PC-3 (cell line): ENCODE data around the gene RRH. TPM values are rescaled to one million over a fixed set of nuclear protein-coding genes. Genes with fewer than 3 reads are reported as not detected.

ENCODE experiments used
- ATAC-seq: fragments of 200-7000 bp; cut with Tn5 transposase; 2 replicates; pipeline ENCODE4 v1.9.1; 2020; ENCODE audit warnings: mild to moderate bottlenecking, moderate library complexity
- BruUV-seq: library from RNA; stranded (reverse); fragments of 400-500 nt; replicated peaks from 2 replicates; lab custom pipeline; 2021; lab: Mats Ljungman, UMichigan
- CTCF ChIA-PET: fragments of 300-600 bp; sonication (Branson Sonifier 250); formaldehyde crosslinking; loops from one replicate; lab custom pipeline; 2022; ENCODE audit warnings: antibody characterized with exemption; lab: Charles Lee
- POLR2A ChIA-PET: fragments of 300-600 bp; sonication (Branson Sonifier 250); formaldehyde crosslinking; loops from one replicate; lab custom pipeline; 2022; ENCODE audit warnings: antibody characterized with exemption; ENCODE audit not compliant: unreplicated experiment; lab: Charles Lee
- DNase-seq: peaks from one replicate; pipeline ENCODE4 v3.0.0-alpha.2; 2015
- H2AFZ ChIP-seq: fragments of 300-600 bp; sonication (generic); 2 replicates; pipeline ENCODE4 v1.6.0; 2016; ENCODE audit warnings: antibody characterized with exemption, low read length
- H3F3A ChIP-seq: fragments of 300-600 bp; sonication (generic); one replicate; pipeline ENCODE4 v1.6.0; 2017; ENCODE audit warnings: antibody characterized with exemption, low read length, control low read depth, mild to moderate bottlenecking; ENCODE audit not compliant: unreplicated experiment
- H3K27ac ChIP-seq: fragments of 300-600 bp; sonication (generic); 2 replicates; pipeline ENCODE4 v1.5.1; 2016; ENCODE audit warnings: mild to moderate bottlenecking, low read length
- H3K27me3 ChIP-seq: fragments of 300-600 bp; sonication (generic); 2 replicates; pipeline ENCODE4 v1.6.1; 2016; ENCODE audit warnings: low read length, mixed read lengths
- H3K36me3 ChIP-seq: fragments of 300-600 bp; sonication (generic); 2 replicates; pipeline ENCODE4 v1.6.1; 2016; ENCODE audit warnings: low read depth, mixed run types, low read length, mixed read lengths
- H3K4me1 ChIP-seq: fragments of 300-600 bp; sonication (generic); 2 replicates; pipeline ENCODE4 v1.5.1; 2016; ENCODE audit warnings: low read length; ENCODE audit not compliant: insufficient read depth
- H3K4me2 ChIP-seq: fragments of 300-600 bp; sonication (generic); 2 replicates; pipeline ENCODE4 v1.6.0; 2016; ENCODE audit warnings: low read length
- H3K4me3 ChIP-seq: fragments of 300-600 bp; sonication (generic); 2 replicates; pipeline ENCODE4 v1.5.1; 2016; ENCODE audit warnings: mild to moderate bottlenecking, low read length, mixed read lengths
- H3K79me2 ChIP-seq: fragments of 300-600 bp; sonication (generic); 2 replicates; pipeline ENCODE4 v1.6.1; 2017; ENCODE audit warnings: low read length, mixed read lengths
- H3K9ac ChIP-seq: fragments of 300-600 bp; sonication (generic); 2 replicates; pipeline ENCODE4 v1.6.0; 2016; ENCODE audit warnings: mild to moderate bottlenecking, low read length
- H3K9me2 ChIP-seq: fragments of 300-600 bp; sonication (generic); replicated peaks from 2 replicates; pipeline ENCODE4 v1.6.1; 2016; ENCODE audit warnings: mixed run types, low read length, mixed read lengths
- H3K9me3 ChIP-seq: fragments of 300-600 bp; sonication (generic); 2 replicates; pipeline ENCODE4 v1.6.1; 2016; ENCODE audit warnings: low read length, mixed read lengths
- H4K20me1 ChIP-seq: fragments of 300-600 bp; sonication (generic); 2 replicates; pipeline ENCODE4 v1.6.1; 2016; ENCODE audit warnings: low read length, mixed read lengths
- CTCF ChIP-seq: fragments of 300-600 bp; sonication (generic); conservative IDR thresholded peaks from 2 replicates; pipeline ENCODE4 v1.5.1; 2017; ENCODE audit warnings: antibody characterized with exemption, low read depth, mild to moderate bottlenecking, low read length
- EZH2 ChIP-seq: fragments of 300-600 bp; sonication (generic); IDR thresholded peaks from one replicate; pipeline ENCODE4 v1.6.1; 2017; ENCODE audit warnings: antibody characterized with exemption, mild to moderate bottlenecking, low read length; ENCODE audit not compliant: unreplicated experiment
- EZH2phosphoT487 ChIP-seq: fragments of 300-600 bp; sonication (generic); IDR thresholded peaks from 2 replicates; pipeline ENCODE4 v1.6.1; 2018; ENCODE audit warnings: mild to moderate bottlenecking, antibody characterized with exemption, low read length, borderline replicate concordance
- intact Hi-C: fragments of 100-400 bp; cut with micrococcal nuclease; formaldehyde crosslinking; loops from 2 replicates; pipeline ENCODE4 v1.9.0; 2023
- total RNA-seq: library from RNA; depleted of rRNA; stranded (reverse); fragments of >200 nt; gene quantifications from 2 replicates; pipeline ENCODE4 v1.2.3, GENCODE V29; 2014

The RRH gene
- total RNA-seq, 1 experiment from 2014 or later, result 0.18 TPM

GRCh38 chr4:109815151-109816081, 12.4 kb upstream of the RRH start, which contains the start of gene GAR1:
GAR1 (plus strand) TSS chr4:109815762; CDS start chr4:109816165, 403 bp downstream.
- Histone ChIP-seq H3K27me3 (no peaks in the 10 kb centered on the region), H3K36me3 (peaks cover 18% of the 10 kb centered on the region; the same call in 1 of the 2 replicates), H3K27ac (peak within 1 kb of the TSS; percentile 79), H3K9ac (peak within 1 kb of the TSS; percentile 99), H4K20me1 (no peaks in the 10 kb centered on the region), H3F3A (no peaks in the 10 kb centered on the region), H3K79me2 (peaks cover 49% of the 10 kb centered on the region), H3K4me3 (peak within 1 kb of the TSS; percentile 98), H3K4me1 (peaks cover 8% of the 10 kb centered on the region; the same call in 1 of the 2 replicates), H3K4me2 (peak within 1 kb of the TSS; percentile 92), H2AFZ (peak within 1 kb of the TSS; percentile 98), H3K9me3 (no peaks in the 10 kb centered on the region), H3K9me2 (no peaks in the 10 kb centered on the region)
- TSS peak; percentile 73 for BruUV-seq
- ATAC-seq, result peak; percentile 98
- ChIA-PET CTCF (interaction anchor here (0.6 kb wide), 1 partner anchor 281 kb away, joined by 3 read pairs; no protein-coding TSS in a partner anchor), POLR2A (no interaction called here)
- TF ChIP-seq EZH2phosphoT487, result no peak
- TF ChIP-seq CTCF, result no peak
- TF ChIP-seq EZH2, result no peak
- intact Hi-C loops, result loop anchor here (2.0 to 5.0 kb wide), 3 partner anchors 87 to 383 kb away; partner anchors contain the start of gene SEC24B
- DNase-seq, result peak; percentile 93

- no peak; the same call in 1 of the 2 replicates for ATAC-seq
- intact Hi-C loops, result loop anchor here (5.0 kb wide), 1 partner anchor 384 kb away; the partner anchor contains the start of gene SEC24B
- CTCF ChIA-PET, result no interaction called here
- H3K4me3 ChIP-seq, result peak overlapping the region; percentile 98
- H3K79me2 ChIP-seq, result peaks cover 52% of the 10 kb centered on the region
- H3K9me3 ChIP-seq, result no peaks in the 10 kb centered on the region
- H3K36me3 ChIP-seq, result peaks cover 20% of the 10 kb centered on the region; the same call in 1 of the 2 replicates
- no TSS peak for BruUV-seq
- H3K27ac ChIP-seq, result peak overlapping the region; percentile 79
- H3K4me1 ChIP-seq, result peaks cover 8% of the 10 kb centered on the region; the same call in 1 of the 2 replicates
- H2AFZ ChIP-seq, result peak overlapping the region; percentile 98
- no peaks in the 10 kb centered on the region for H3F3A ChIP-seq
- POLR2A ChIA-PET, result no interaction called here
- H3K27me3 ChIP-seq, result no peaks in the 10 kb centered on the region
- peak overlapping the region; percentile 99 for H3K9ac ChIP-seq
- no peak for DNase-seq
- TF ChIP-seq EZH2phosphoT487, result no peak
- TF ChIP-seq EZH2, result no peak
- no peak for TF ChIP-seq CTCF
- no peaks in the 10 kb centered on the region for H4K20me1 ChIP-seq
- H3K4me2 ChIP-seq, result peak overlapping the region; percentile 92
- H3K9me2 ChIP-seq, result no peaks in the 10 kb centered on the region
These were observed 11.7 kb upstream of the RRH start for GRCh38 chr4:109816082-109816442.
